HepG2 (cell line): ENCODE measurements around the gene ZNF524. TPM values are rescaled to one million over a fixed set of nuclear protein-coding genes. Genes with fewer than 3 reads are reported as not detected.
A peak's percentile ranks its signal among the peaks of the same experiment; 100 is the strongest.

ENCODE experiments used
- ATF2 ChIP-seq: sonication (generic); formaldehyde crosslinking; IDR thresholded peaks from 2 replicates; pipeline ENCODE4 v1.4.0; 2020; ENCODE audit warnings: missing genetic modification reagents
- CBX5 ChIP-seq: sonication (generic); formaldehyde crosslinking; IDR thresholded peaks from 2 replicates; pipeline ENCODE4 v1.4.0; 2020; ENCODE audit warnings: missing genetic modification reagents, borderline replicate concordance
- ELF1 ChIP-seq: sonication (generic); formaldehyde crosslinking; IDR thresholded peaks from 2 replicates; pipeline ENCODE4 v1.4.0; 2020; ENCODE audit warnings: missing genetic modification reagents
- FOXO1 ChIP-seq: sonication (generic); formaldehyde crosslinking; IDR thresholded peaks from 2 replicates; pipeline ENCODE4 v1.4.0; 2020; ENCODE audit warnings: missing genetic modification reagents
- NR2F2 ChIP-seq: IDR thresholded peaks from 2 replicates; pipeline ENCODE4 v1.6.1; 2012; ENCODE audit warnings: low read depth, inconsistent platforms, borderline replicate concordance
- PTBP1 ChIP-seq: fragments of 200-400 bp; formaldehyde crosslinking; IDR thresholded peaks from 2 replicates; pipeline ENCODE4 v1.6.1; 2018; ENCODE audit warnings: low read length, low read depth; ENCODE audit not compliant: poor library complexity, severe bottlenecking
- RAD51 ChIP-seq: fragments of 450-650 bp; IDR thresholded peaks from 2 replicates; pipeline ENCODE4 v1.6.1; 2016; ENCODE audit warnings: borderline replicate concordance
- RXRA ChIP-seq: sonication (generic); formaldehyde crosslinking; IDR thresholded peaks from 2 replicates; pipeline ENCODE4 v1.5.1; 2020; ENCODE audit warnings: missing genetic modification reagents
- SATB2 ChIP-seq: sonication (generic); formaldehyde crosslinking; IDR thresholded peaks from 2 replicates; pipeline ENCODE4 v1.5.0; 2020; ENCODE audit warnings: missing genetic modification reagents
- SP1 ChIP-seq, 2 experiments: fragments of 450-650 bp in 1 of 2; sonication (generic) in 1 of 2; formaldehyde crosslinking in 1 of 2; IDR thresholded peaks; 2 replicates each; pipeline versions ENCODE4 v1.4.0 to v1.6.1; 2016 to 2020; ENCODE audit warnings: missing genetic modification reagents in 1 of 2
- TEAD3 ChIP-seq: optimal IDR thresholded peaks from 2 replicates; pipeline ENCODE3; 2016; ENCODE audit warnings: borderline replicate concordance
- XBP1 ChIP-seq: sonication (generic); formaldehyde crosslinking; IDR thresholded peaks from 2 replicates; pipeline ENCODE4 v1.5.0; 2020; ENCODE audit warnings: missing genetic modification reagents
- YY1 ChIP-seq: IDR thresholded peaks from 2 replicates; pipeline ENCODE4 v1.6.1; 2011; ENCODE audit warnings: low read length, low read depth, moderate library complexity, mild to moderate bottlenecking; ENCODE audit not compliant: insufficient read depth, insufficient replicate concordance
- ZNF17 ChIP-seq: sonication (generic); formaldehyde crosslinking; IDR thresholded peaks from 2 replicates; pipeline ENCODE4 v1.5.0; 2020; ENCODE audit warnings: mild to moderate bottlenecking, missing genetic modification reagents
- ZNF205 ChIP-seq: IDR thresholded peaks from 2 replicates; pipeline ENCODE4 v1.6.1; 2018; ENCODE audit warnings: missing biosample characterization, missing genetic modification reagents
- ZNF235 ChIP-seq: sonication (generic); formaldehyde crosslinking; IDR thresholded peaks from 2 replicates; pipeline ENCODE4 v1.8.1; 2023; ENCODE audit warnings: mild to moderate bottlenecking, missing genetic modification reagents, borderline replicate concordance
- ZNF253 ChIP-seq: sonication (generic); formaldehyde crosslinking; IDR thresholded peaks from 2 replicates; pipeline ENCODE4 v1.8.0; 2022; ENCODE audit warnings: mild to moderate bottlenecking, missing genetic modification reagents, borderline replicate concordance
- ZNF292 ChIP-seq: sonication (generic); formaldehyde crosslinking; IDR thresholded peaks from 2 replicates; pipeline ENCODE4 v1.8.1; 2022; ENCODE audit warnings: mild to moderate bottlenecking, low read depth, missing genetic modification reagents, borderline replicate concordance
- ZNF460 ChIP-seq: sonication (generic); formaldehyde crosslinking; IDR thresholded peaks from 2 replicates; pipeline ENCODE4 v1.5.1; 2020; ENCODE audit warnings: missing genetic modification reagents, mild to moderate bottlenecking, borderline replicate concordance
- ZNF709 ChIP-seq: sonication (generic); formaldehyde crosslinking; IDR thresholded peaks from 2 replicates; pipeline ENCODE4 v1.5.0; 2020; ENCODE audit warnings: mild to moderate bottlenecking, missing genetic modification reagents
- ZNF713 ChIP-seq: sonication (generic); formaldehyde crosslinking; IDR thresholded peaks from 2 replicates; pipeline ENCODE4 v1.4.0; 2020; ENCODE audit warnings: mild to moderate bottlenecking, missing genetic modification reagents
- ZNF839 ChIP-seq: sonication (generic); formaldehyde crosslinking; IDR thresholded peaks from 2 replicates; pipeline ENCODE4 v1.4.0; 2020; ENCODE audit warnings: missing genetic modification reagents, mild to moderate bottlenecking, borderline replicate concordance
- ZSCAN29 ChIP-seq: sonication (generic); formaldehyde crosslinking; conservative IDR thresholded peaks from 2 replicates; pipeline ENCODE4 v1.4.0; 2020; ENCODE audit warnings: mild to moderate bottlenecking, missing genetic modification reagents
- polyA plus RNA-seq, 8 experiments: library from polyadenylated mRNA; depleted of rRNA in 3 of 8; stranded (reverse) in 7 of 8; unstranded in 1 of 8; fragments of >200 nt; fragmentation: Illumina TruSeq in 4 of 8; extraction: Trizol in 4 of 8; gene quantifications; 2 replicates each; pipeline versions ENCODE4 v1.2.1 to v1.2.3, GENCODE V29; 2011 to 2016; ENCODE audit warnings: low read depth in 4 of 8, missing spikeins in 1 of 8, mixed read lengths in 1 of 8; ENCODE audit not compliant: insufficient read depth in 1 of 8
- total RNA-seq, 5 experiments: library from RNA; depleted of rRNA; stranded (reverse); fragments of >200 nt; fragmentation: Illumina TruSeq; extraction: Trizol; gene quantifications; 2 replicates each; pipeline ENCODE4 v1.2.3, GENCODE V29; 2016; ENCODE audit warnings: low read depth in 1 of 5
- TF ChIP-seq, protein P1 (sequence below): sonication (generic); formaldehyde crosslinking; conservative IDR thresholded peaks from 2 replicates; pipeline ENCODE4 v1.4.0; 2020; ENCODE audit warnings: missing genetic modification reagents
- TF ChIP-seq, protein P2 (sequence below): sonication (generic); formaldehyde crosslinking; IDR thresholded peaks from 2 replicates; pipeline ENCODE4 v1.5.0; 2020; ENCODE audit warnings: mild to moderate bottlenecking, low read depth, missing genetic modification reagents, borderline replicate concordance

ZNF524 gene
- total and polyA plus RNA-seq, 2 of the 13 experiments (the other 11 are each of a cell fraction or from before 2014, with no cell fraction given) = 3.2 to 4.6 TPM

DNA sequence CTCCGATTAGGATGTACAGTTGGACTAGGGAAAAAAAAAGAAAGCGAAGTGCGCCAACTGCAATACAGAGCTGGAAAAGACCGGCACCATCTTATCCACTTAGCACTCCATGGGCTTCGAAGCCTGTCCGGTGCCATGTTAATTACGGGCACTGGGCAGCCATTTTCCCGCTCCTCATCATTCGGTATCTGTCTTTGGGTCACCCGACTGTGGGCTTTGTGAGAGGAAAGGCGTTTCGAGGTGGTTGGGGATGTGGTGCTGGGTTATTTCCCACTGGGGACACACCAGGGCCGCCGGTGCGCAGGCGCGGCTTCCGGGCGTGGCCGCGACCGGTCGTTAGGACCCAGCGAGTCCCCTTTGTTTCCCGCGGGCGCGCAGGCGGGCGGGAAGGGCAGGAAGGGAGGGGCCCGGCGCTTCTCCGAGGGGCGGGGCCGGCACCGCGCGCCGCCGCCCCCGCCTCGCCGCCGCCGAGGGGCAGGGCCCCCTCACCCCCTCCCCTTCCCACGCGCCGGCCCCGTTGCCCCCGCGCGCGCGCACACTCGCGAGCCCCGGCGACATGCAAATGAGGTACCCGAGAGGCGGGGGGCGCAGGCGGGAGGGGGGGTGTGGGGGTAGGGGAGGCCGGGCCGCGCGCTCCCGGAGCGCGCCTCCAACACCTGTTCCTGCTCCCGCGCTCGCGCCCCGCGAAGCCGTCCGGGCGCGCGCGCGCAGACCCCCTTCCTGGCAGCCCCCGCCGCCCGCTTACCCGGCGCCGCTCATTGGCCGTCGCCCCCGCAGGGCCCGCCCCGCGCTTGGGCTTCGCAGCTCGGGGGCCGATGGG lies at the start of gene ZNF524 (continued):
- TF ChIP-seq, protein P1, sequence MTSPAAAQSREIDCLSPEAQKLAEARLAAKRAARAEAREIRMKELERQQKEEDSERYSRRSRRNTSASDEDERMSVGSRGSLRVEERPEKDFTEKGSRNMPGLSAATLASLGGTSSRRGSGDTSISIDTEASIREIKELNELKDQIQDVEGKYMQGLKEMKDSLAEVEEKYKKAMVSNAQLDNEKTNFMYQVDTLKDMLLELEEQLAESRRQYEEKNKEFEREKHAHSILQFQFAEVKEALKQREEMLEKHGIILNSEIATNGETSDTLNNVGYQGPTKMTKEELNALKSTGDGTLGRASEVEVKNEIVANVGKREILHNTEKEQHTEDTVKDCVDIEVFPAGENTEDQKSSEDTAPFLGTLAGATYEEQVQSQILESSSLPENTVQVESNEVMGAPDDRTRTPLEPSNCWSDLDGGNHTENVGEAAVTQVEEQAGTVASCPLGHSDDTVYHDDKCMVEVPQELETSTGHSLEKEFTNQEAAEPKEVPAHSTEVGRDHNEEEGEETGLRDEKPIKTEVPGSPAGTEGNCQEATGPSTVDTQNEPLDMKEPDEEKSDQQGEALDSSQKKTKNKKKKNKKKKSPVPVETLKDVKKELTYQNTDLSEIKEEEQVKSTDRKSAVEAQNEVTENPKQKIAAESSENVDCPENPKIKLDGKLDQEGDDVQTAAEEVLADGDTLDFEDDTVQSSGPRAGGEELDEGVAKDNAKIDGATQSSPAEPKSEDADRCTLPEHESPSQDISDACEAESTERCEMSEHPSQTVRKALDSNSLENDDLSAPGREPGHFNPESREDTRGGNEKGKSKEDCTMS (CRISPR knock-in tag) = no peak
- TF ChIP-seq NR2F2 (peak; percentile 20; the same call in 1 of the 2 replicates), ZNF292 (no peak), ZNF713 (CRISPR knock-in tag) (no peak), ZNF205 (no peak), ATF2 (CRISPR knock-in tag) (no peak), ZNF709 (CRISPR knock-in tag) (0 out of 2 replicates have a peak, but pooled peaks have one; percentile 47), ZNF17 (CRISPR knock-in tag) (no peak), TEAD3 (CRISPR knock-in tag) (peak; percentile 11), CBX5 (CRISPR knock-in tag) (no peak), ZNF460 (no peak), RAD51 (no peak), YY1 (peak; percentile 94), ELF1 (CRISPR knock-in tag) (peak; percentile 6; the same call in 1 of the 2 replicates), ZNF839 (CRISPR knock-in tag) (0 out of 2 replicates have a peak, but pooled peaks have one; percentile 61), ZNF235 (CRISPR knock-in tag) (no peak), XBP1 (CRISPR knock-in tag) (no peak), FOXO1 (0 out of 2 replicates have a peak, but pooled peaks have one; percentile 13), RXRA (CRISPR knock-in tag) (0 out of 2 replicates have a peak, but pooled peaks have one; percentile 12), SATB2 (CRISPR knock-in tag) (no peak), PTBP1 (no peak), SP1 (IDR thresholded peaks at IDR 0.05) (no peak), SP1 (CRISPR knock-in tag; IDR thresholded peaks at IDR 0.05) (peak; percentile 75), ZNF253 (CRISPR knock-in tag) (no peak), ZSCAN29 (CRISPR knock-in tag) (0 out of 2 replicates have a peak, but pooled peaks have one; percentile 69)
- TF ChIP-seq, protein P2, sequence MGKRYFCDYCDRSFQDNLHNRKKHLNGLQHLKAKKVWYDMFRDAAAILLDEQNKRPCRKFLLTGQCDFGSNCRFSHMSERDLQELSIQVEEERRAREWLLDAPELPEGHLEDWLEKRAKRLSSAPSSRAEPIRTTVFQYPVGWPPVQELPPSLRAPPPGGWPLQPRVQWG = no peak
